Caki2 (cell line): ENCODE measurements around the gene UNK. TPM values are rescaled to one million over a fixed set of nuclear protein-coding genes. Genes with fewer than 3 reads are reported as not detected.

Experiments used
- DNase-seq: peaks from one replicate; pipeline ENCODE4 v3.0.0-alpha.2; 2015; ENCODE audit warnings: low read depth
- in situ Hi-C: cut with HindIII; loops from 2 replicates; pipeline ENCODE4 v1.10.0; 2016; ENCODE audit warnings: low sequenced_read_pairs, low pct_unique_long_range_greater_than_20kb, mixed read lengths
- total RNA-seq: library from RNA; depleted of rRNA; stranded (reverse); fragments of >200 nt; shearing (Covaris generic); gene quantifications from 2 replicates; pipeline ENCODE4 v1.2.3, GENCODE V29; 2014; ENCODE audit warnings: low replicate concordance; rRNA removed

Gene UNK, protein sequence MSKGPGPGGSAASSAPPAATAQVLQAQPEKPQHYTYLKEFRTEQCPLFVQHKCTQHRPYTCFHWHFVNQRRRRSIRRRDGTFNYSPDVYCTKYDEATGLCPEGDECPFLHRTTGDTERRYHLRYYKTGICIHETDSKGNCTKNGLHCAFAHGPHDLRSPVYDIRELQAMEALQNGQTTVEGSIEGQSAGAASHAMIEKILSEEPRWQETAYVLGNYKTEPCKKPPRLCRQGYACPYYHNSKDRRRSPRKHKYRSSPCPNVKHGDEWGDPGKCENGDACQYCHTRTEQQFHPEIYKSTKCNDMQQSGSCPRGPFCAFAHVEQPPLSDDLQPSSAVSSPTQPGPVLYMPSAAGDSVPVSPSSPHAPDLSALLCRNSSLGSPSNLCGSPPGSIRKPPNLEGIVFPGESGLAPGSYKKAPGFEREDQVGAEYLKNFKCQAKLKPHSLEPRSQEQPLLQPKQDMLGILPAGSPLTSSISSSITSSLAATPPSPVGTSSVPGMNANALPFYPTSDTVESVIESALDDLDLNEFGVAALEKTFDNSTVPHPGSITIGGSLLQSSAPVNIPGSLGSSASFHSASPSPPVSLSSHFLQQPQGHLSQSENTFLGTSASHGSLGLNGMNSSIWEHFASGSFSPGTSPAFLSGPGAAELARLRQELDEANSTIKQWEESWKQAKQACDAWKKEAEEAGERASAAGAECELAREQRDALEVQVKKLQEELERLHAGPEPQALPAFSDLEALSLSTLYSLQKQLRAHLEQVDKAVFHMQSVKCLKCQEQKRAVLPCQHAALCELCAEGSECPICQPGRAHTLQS
- 34.4 and 37.1 TPM in 2 replicates for total RNA-seq

DNA sequence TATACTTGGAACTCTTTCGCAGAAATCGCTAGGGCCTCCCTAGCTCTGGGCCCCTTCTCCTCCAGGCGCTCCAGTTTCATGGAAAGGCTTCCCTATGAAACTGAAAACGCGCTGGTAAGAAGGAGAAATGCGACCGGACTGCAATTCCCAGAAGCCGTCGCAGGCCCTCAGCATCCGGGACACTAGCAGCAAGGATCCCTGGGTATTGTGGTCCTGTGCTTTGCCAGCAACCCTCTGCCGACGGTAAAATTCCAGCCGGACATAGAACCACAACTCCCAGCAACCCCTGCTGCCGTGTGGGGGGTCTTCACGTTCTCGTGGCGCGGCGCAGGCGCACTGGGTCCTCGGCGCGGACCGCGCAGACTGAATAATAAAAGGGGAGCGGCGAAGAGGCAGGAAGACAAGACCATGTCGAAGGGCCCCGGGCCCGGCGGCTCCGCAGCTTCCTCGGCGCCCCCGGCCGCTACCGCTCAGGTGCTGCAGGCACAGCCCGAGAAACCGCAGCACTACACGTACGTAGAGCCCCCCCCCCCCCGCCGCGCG lies at the start of gene UNK:
Gene UNK (plus strand): TSS at position 334 of the 543 bp plus-strand sequence. CDS start 75 bp downstream, at position 409.
- DNase-seq, result peak; percentile 98
- in situ Hi-C loops, result no loop called here

DNA sequence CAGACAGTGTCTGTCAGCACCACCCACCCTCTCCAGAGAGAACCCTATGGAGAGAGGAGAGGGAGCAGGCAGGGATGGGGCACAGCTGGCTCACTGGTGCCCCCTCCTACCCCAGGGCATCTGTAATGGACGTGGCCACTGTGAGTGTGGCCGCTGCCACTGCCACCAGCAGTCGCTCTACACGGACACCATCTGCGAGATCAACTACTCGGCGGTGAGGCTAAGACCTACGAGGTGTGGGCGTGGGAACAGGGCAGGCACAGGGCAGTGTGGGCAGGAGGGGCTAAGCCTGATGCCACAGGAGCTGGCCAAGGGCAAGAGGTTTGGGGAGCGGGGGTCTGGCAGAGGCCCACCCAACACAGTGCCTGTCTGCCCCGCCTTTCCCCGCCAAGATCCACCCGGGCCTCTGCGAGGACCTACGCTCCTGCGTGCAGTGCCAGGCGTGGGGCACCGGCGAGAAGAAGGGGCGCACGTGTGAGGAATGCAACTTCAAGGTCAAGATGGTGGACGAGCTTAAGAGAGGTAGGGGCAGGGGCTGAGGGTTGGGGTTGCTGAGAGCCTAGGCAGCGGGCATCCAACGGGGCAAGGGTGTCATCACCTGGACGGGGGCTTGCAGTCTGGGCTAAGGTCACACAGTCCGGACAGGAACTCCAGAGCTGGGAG lies 48.3 kb upstream of the UNK start:
- no peak for DNase-seq
- in situ Hi-C loops, result no loop called here

DNA sequence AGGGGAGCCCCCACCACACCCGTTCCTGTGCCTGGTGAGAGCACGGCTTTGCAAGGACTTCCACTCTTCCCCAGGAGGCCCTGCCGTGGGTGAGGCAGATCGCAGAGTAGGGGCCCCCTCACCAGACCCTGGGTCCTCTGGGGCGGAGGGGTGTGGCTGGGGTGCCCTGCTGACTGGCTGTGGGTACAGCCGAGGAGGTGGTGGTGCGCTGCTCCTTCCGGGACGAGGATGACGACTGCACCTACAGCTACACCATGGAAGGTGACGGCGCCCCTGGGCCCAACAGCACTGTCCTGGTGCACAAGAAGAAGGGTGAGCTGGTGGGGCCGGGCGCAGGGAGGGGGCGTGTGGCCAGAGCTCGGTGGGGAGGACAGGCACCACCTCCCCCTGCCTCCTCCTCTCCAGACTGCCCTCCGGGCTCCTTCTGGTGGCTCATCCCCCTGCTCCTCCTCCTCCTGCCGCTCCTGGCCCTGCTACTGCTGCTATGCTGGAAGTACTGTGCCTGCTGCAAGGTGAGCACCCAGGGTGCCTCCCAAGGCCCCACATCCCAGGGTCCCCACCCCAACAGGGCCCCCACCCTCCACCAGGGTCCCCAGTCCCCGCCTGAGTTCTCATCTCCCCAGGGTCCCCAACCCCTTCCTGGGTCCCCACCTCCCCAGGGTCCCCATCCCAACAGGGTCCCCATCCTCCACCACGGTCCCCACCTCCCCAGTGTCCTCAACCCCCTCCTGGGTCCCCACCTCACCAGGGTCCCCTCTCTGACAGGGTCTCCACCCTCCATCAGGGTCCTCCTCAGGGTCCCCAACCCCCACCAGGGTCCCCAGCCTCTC lies 47.3 kb upstream of the UNK start:
- in situ Hi-C loops, result no loop called here
- DNase-seq, result no peak

DNA sequence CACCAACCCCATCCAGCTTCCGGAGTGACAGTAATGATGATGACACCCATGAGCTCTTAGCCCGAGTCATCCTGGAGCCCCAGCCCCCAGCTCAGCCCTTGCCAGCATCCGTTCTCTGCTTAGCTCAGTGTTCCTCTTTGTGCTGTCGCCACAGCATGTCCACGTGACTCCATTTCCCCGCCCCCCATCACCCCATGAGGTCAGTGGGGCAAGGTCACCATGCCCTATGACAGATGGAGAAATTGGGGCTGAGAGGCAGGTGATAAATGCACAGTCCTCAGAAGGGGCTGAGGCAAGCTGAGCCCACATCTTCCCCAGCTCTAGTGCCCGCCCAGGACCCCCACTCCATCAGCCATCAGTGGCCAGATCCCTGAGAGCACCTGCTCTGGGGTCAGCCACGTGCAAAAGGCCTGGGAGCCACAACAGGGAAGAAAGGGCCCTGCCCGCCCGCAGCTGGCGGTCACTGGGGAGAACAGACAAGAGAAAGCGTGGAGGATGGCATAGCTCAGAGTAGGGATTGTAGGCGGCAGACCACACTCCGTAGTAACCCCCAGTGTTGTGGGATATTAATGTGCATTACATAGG lies 46.3 kb upstream of the UNK start:
- DNase-seq, result no peak
- in situ Hi-C loops, result no loop called here

DNA sequence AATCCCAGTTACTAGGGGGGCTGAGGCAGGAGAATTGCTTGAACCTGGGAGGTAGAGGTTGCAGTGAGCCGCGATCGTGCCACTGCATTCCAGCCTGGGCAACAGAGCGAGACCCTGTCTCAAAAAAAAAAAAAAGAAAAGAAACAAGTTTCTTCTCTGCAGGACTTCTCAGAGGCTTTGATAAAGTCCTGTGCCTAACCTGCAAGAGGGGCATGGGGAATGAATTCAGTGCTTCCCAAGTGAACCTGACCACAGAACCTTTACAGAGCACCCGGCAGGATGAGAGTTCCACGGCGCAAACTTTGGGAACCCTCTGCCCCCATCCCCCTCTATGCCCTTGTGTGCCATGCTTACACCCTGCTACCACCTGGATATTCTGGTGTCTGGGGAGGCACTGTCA lies 45.4 kb upstream of the UNK start:
- in situ Hi-C loops, result no loop called here
- DNase-seq, result no peak

DNA sequence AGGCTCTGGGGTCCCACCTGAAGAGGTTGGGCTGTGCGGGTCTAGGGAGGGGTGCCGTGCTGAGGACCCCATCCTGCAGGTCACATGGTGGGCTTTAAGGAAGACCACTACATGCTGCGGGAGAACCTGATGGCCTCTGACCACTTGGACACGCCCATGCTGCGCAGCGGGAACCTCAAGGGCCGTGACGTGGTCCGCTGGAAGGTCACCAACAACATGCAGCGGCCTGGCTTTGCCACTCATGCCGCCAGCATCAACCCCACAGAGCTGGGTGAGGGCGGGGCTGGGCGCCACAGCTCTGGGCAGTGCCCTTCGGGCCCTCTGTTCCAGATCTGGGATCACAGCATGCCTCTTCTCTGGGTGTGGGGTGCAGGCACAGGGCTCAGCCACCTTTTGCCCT lies 44.8 kb upstream of the UNK start:
- no peak for DNase-seq
- in situ Hi-C loops, result no loop called here

DNA sequence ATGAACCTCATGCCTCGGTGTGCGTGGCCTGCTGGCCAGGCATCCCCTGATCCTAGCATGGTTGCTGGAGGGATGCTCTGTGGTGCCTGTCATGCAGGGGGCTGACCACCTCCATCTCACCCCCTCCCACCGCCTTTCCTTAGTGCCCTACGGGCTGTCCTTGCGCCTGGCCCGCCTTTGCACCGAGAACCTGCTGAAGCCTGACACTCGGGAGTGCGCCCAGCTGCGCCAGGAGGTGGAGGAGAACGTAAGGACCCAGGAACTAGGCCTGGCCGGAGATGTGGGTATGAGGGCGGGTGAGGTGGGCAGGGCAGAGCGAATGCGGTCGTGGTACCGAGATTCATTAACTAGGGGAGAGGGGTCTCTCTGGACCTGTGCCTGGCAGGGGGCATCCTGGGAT lies 44.4 kb upstream of the UNK start:
- in situ Hi-C loops, result no loop called here
- DNase-seq, result no peak

DNA sequence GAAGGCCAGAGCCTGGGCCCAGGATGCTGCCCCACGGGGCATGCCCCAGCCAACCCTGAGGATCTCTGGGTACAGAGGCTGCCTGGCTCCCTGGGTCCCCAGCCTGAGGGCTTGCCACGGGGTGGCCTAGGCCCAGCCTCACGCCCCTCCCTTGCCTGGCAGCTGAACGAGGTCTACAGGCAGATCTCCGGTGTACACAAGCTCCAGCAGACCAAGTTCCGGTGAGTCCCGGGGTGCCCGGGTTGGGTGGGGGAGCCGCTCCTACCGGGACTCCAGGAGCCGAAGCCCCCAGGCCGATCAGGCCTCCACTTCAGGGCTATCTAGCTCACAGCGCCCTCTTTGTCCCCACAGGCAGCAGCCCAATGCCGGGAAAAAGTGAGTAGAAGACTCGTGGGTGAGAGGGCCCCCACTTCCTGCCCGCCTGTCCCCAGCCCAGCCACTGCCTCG lies 44.0 kb upstream of the UNK start:
- in situ Hi-C loops, result no loop called here
- no peak for DNase-seq

DNA sequence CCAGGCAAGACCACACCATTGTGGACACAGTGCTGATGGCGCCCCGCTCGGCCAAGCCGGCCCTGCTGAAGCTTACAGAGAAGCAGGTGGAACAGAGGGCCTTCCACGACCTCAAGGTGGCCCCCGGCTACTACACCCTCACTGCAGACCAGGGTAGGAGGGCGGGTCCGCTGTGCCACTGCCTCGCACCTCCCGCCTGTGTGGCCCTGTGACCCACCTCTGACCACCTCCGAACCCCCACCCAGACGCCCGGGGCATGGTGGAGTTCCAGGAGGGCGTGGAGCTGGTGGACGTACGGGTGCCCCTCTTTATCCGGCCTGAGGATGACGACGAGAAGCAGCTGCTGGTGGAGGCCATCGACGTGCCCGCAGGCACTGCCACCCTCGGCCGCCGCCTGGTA lies 42.3 kb upstream of the UNK start:
- in situ Hi-C loops, result no loop called here
- no peak for DNase-seq

DNA sequence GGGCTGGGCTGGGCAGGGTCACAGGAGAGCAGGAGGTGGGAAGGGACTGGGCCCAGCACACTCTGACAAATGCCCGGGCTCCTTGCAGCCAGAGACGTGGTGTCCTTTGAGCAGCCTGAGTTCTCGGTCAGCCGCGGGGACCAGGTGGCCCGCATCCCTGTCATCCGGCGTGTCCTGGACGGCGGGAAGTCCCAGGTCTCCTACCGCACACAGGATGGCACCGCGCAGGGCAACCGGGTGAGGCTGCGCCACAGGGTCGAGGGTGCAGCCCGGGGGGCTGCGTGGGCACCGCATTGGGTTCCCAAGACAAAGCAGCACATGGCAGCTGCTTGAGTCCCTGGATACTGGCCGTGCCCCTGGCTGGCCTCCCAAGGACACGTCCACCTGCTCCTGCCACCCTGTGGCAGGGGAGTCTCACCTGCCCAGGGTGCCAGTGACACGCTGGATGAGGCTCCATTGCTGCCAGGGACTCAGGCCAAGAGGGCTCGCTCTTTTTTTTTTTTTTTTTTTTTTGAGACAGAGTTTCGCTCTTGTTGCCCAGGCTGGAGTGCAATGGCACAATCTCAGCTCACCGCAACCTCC lies 40.9 kb upstream of the UNK start:
- in situ Hi-C loops, result no loop called here
- no peak for DNase-seq

DNA sequence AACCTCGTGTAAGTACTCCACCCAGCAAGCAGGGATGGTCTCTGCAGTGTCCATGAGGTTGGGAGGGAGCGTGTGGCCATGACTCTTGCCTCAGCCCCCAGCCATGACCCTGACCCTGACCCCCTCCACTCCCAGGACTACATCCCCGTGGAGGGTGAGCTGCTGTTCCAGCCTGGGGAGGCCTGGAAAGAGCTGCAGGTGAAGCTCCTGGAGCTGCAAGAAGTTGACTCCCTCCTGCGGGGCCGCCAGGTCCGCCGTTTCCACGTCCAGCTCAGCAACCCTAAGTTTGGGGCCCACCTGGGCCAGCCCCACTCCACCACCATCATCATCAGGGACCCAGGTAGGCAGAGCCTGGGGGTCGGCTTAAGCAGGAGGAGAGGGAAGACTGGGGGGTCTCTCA lies 35.9 kb upstream of the UNK start:
- no peak for DNase-seq
- in situ Hi-C loops, result no loop called here

DNA sequence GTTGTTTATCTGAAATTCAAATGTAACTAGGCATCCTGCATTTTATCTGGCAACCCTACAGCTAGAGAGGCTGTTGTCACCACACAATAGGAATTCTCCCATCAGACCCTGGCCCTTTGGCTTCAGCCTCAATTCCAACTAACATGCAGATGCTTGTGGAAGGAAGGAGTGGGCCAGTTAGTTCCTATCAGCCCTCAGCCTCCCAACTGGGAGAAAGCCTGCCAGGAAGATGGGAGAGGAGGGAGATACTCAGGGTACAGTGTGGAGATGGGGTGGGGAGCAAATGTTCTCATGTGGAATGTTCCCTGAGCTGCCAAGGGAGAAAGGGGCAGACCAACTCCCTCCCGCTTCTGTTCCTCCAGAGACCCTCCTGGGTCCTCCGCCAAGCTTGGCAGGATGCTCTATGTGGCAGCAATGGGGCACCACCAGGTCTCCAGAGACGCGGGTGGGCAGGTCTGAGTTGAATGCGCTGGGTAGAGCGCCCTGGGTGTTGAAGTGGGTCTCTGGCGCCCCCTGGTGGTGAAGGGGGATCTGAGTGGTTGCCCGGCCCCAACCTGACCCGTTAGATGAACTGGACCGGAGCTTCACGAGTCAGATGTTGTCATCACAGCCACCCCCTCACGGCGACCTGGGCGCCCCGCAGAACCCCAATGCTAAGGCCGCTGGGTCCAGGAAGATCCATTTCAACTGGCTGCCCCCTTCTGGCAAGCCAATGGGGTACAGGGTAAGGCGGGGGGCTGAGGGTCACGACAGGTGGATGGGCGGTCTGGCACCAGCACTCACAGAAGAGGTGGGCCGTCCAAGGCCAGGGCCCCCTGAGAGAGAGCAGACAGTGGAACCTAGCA lies 34.8 kb upstream of the UNK start:
- DNase-seq, result peak; percentile 45
- in situ Hi-C loops, result no loop called here

DNA sequence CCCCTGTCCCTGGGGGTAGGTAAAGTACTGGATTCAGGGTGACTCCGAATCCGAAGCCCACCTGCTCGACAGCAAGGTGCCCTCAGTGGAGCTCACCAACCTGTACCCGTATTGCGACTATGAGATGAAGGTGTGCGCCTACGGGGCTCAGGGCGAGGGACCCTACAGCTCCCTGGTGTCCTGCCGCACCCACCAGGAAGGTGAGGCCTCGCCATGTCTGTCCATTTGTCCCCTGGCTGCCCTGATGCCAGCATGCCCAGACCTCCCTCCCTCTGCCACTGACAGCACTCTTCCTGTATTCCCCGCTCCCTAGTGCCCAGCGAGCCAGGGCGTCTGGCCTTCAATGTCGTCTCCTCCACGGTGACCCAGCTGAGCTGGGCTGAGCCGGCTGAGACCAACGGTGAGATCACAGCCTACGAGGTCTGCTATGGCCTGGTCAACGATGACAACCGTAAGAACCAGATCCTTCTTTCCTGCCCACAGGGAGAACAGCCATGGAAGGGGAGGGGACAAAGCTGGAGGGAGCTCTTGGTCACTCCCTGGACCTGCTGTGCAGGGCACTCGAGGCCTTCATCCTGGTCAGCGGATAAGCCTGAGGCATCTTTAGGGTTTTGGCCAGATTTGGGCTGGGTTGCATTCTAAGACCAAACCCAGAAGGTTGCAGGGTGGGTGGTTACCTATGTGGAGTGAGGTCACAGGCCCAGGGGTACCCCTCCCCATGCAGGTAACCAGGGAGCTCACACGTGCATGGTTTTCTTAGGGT lies 33.8 kb upstream of the UNK start:
- in situ Hi-C loops, result no loop called here
- DNase-seq, result no peak

DNA sequence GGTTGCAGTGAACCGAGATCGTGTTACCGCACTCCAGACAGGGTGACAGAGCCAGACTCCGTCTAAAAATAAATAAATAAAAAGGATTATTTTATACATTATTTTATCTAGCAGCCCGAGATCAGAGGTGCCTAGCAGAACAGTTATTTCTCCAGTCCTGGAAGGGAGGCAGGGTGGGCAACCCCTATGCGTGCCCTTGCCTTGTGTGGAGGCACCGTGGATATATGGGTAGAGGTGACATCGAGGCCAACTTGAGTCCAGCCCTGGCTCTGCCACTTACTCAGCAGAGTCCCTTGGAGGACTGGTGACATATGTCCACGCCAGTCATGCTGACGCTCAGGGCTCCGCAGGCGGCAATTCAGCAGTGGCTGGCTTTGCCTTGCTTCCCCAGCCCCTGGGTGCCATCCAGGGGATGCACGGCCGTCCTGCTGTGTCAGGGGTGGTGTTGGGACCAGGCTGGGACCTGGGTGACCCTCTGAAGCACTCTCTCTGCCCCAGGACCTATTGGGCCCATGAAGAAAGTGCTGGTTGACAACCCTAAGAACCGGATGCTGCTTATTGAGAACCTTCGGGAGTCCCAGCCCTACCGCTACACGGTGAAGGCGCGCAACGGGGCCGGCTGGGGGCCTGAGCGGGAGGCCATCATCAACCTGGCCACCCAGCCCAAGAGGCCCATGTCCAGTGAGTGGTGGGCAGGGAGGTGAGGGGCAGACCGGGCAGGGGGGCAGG lies 32.8 kb upstream of the UNK start:
- in situ Hi-C loops, result no loop called here

DNA sequence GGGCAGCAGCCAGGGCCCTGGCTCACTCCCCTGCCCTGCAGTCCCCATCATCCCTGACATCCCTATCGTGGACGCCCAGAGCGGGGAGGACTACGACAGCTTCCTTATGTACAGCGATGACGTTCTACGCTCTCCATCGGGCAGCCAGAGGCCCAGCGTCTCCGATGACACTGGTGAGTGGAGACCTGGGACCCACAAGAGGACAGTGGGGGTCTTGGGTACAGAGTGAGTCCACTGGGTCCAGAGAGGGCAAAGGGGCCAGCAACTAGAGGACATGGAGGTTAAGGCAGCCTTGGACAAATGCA lies 32.2 kb upstream of the UNK start:
- no peak for DNase-seq
- in situ Hi-C loops, result no loop called here

More for the DNA sequence above, 32.8 kb upstream of the UNK start:
- DNase-seq, result no peak
